ENCODE results near the gene SNAPC1.

DNA sequence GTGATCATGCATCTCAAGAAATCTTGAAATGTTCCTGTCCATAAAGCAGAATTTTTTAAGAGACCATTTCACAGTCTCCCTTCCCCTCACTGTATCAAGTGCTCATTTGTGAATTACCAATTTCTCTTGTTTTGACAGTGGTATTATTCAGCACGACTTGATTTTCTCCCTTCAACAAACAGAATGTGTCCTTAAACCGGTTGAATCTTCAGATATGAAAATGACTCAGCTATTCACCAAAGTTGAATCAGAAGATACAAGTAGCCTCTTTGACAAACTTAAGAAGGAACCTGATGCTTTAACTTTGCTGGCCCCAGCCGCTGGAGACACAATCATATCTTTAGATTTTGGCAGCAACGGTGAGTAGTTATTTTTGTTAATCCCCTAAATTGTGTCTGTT, 25.5 kb upstream of the SNAPC1 start:
- TF ChIP-seq, protein P1, sequence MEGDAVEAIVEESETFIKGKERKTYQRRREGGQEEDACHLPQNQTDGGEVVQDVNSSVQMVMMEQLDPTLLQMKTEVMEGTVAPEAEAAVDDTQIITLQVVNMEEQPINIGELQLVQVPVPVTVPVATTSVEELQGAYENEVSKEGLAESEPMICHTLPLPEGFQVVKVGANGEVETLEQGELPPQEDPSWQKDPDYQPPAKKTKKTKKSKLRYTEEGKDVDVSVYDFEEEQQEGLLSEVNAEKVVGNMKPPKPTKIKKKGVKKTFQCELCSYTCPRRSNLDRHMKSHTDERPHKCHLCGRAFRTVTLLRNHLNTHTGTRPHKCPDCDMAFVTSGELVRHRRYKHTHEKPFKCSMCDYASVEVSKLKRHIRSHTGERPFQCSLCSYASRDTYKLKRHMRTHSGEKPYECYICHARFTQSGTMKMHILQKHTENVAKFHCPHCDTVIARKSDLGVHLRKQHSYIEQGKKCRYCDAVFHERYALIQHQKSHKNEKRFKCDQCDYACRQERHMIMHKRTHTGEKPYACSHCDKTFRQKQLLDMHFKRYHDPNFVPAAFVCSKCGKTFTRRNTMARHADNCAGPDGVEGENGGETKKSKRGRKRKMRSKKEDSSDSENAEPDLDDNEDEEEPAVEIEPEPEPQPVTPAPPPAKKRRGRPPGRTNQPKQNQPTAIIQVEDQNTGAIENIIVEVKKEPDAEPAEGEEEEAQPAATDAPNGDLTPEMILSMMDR (IDR thresholded peaks at IDR 0.05), result no peak
- TF ChIP-seq POLR2A (IDR thresholded peaks at IDR 0.05), result no peak

Measured in esophagus squamous epithelium (tissue), 4 donors.